SU-DHL-6 (cell line): ENCODE data around the gene PPT1.

Experiments
- H2AFZ ChIP-seq: fragments of 200-600 bp; sonication (generic); 2 replicates; pipeline ENCODE4 v1.6.1; 2014; ENCODE audit warnings: low read depth, mild to moderate bottlenecking, moderate library complexity, mixed read lengths, antibody characterized with exemption, low read length; ENCODE audit not compliant: severe bottlenecking
- H3F3A ChIP-seq: fragments of 200-600 bp; shearing (Covaris generic); 2 replicates; pipeline ENCODE4 v1.6.0; 2016; ENCODE audit warnings: antibody characterized with exemption, mild to moderate bottlenecking; ENCODE audit not compliant: insufficient read depth
- H3K27ac ChIP-seq: fragments of 200-600 bp; sonication (generic); 2 replicates; pipeline ENCODE4 v1.5.1; 2016; ENCODE audit warnings: low read depth, mild to moderate bottlenecking, low read length, moderate library complexity, mixed read lengths
- H3K27me3 ChIP-seq: fragments of 200-600 bp; sonication (generic), shearing (Covaris generic); 2 replicates; pipeline ENCODE4 v1.6.0; 2014; ENCODE audit warnings: mild to moderate bottlenecking, low read length
- H3K36me3 ChIP-seq: fragments of 200-600 bp; sonication (generic); 2 replicates; pipeline ENCODE4 v1.6.1; 2014; ENCODE audit warnings: mild to moderate bottlenecking, low read length, mixed read lengths
- H3K4me2 ChIP-seq: fragments of 300-600, 200-600 bp; shearing (Covaris generic), sonication (generic); 2 replicates; pipeline ENCODE4 v1.6.0; 2014; ENCODE audit warnings: low read length, low read depth, mild to moderate bottlenecking; ENCODE audit not compliant: poor library complexity, severe bottlenecking
- H3K4me3 ChIP-seq: fragments of 200-600 bp; sonication (generic); 2 replicates; pipeline ENCODE4 v1.5.1; 2014; ENCODE audit warnings: antibody characterized with exemption, low read length, mild to moderate bottlenecking, mixed read lengths; ENCODE audit not compliant: insufficient read depth, poor library complexity, severe bottlenecking
- H3K79me2 ChIP-seq: fragments of 200-600 bp; sonication (generic); 2 replicates; pipeline ENCODE4 v1.6.1; 2014; ENCODE audit warnings: mild to moderate bottlenecking, low read length, moderate library complexity; ENCODE audit not compliant: insufficient read depth
- H3K9ac ChIP-seq: fragments of 200-600 bp; sonication (generic); 2 replicates; pipeline ENCODE4 v1.7.0; 2014; ENCODE audit warnings: mild to moderate bottlenecking, low read length
- H3K9me2 ChIP-seq: fragments of 200-600 bp; sonication (generic); replicated peaks from 2 replicates; pipeline ENCODE4 v1.6.1; 2014; ENCODE audit warnings: low read length; ENCODE audit not compliant: insufficient read depth
- H3K9me3 ChIP-seq: fragments of 200-600 bp; sonication (generic); 2 replicates; pipeline ENCODE4 v1.6.1; 2014; ENCODE audit warnings: low read length, mixed read lengths; ENCODE audit not compliant: insufficient read depth
- H4K20me1 ChIP-seq: fragments of 200-600 bp; sonication (generic); 2 replicates; pipeline ENCODE4 v1.6.1; 2014; ENCODE audit warnings: low read depth, mild to moderate bottlenecking, antibody characterized with exemption, low read length, moderate library complexity, mixed read lengths
- CTCF ChIP-seq: fragments of 200-600 bp; sonication (generic); IDR thresholded peaks from one replicate; pipeline ENCODE4 v1.5.1; 2017; ENCODE audit warnings: antibody characterized with exemption, mild to moderate bottlenecking, low read length, moderate library complexity; ENCODE audit not compliant: insufficient read depth, poor library complexity, severe bottlenecking
- EZH2phosphoT487 ChIP-seq: fragments of 200-600 bp; sonication (generic), shearing (Covaris generic); conservative IDR thresholded peaks from 2 replicates; pipeline ENCODE4 v1.6.1; 2018; ENCODE audit warnings: mild to moderate bottlenecking, antibody characterized with exemption, low read length, moderate library complexity, mixed read lengths

Gene PPT1

GRCh38 chr1:40132383-40133311, 35.6 kb upstream of the PPT1 start:
- H3K27me3 ChIP-seq = no peaks in the 10 kb centered on the region
- no peak overlapping the region for H3K4me2 ChIP-seq
- no peak overlapping the region for H2AFZ ChIP-seq
- H3K9ac ChIP-seq = no peak overlapping the region
- H3F3A ChIP-seq = no peaks in the 10 kb centered on the region
- no peaks in the 10 kb centered on the region for H3K36me3 ChIP-seq
- H4K20me1 ChIP-seq = no peaks in the 10 kb centered on the region
- H3K27ac ChIP-seq = no peak overlapping the region
- no peaks in the 10 kb centered on the region for H3K9me3 ChIP-seq
- no peak for TF ChIP-seq CTCF
- no peak for TF ChIP-seq EZH2phosphoT487
- H3K9me2 ChIP-seq = no peaks in the 10 kb centered on the region
- H3K79me2 ChIP-seq = no peaks in the 10 kb centered on the region
- no peak overlapping the region for H3K4me3 ChIP-seq

GRCh38 chr1:40130892-40131291, 33.8 kb upstream of the PPT1 start:
- Histone ChIP-seq H3K4me2 (no peak overlapping the region), H3K27ac (no peak overlapping the region), H4K20me1 (no peaks in the 10 kb centered on the region), H3K9me2 (no peaks in the 10 kb centered on the region), H3K4me3 (no peak overlapping the region), H3K9ac (no peak overlapping the region), H3K9me3 (no peaks in the 10 kb centered on the region), H2AFZ (no peak overlapping the region), H3F3A (no peaks in the 10 kb centered on the region), H3K27me3 (no peaks in the 10 kb centered on the region), H3K79me2 (no peaks in the 10 kb centered on the region), H3K36me3 (no peaks in the 10 kb centered on the region)
- no peak for TF ChIP-seq CTCF
- no peak for TF ChIP-seq EZH2phosphoT487

GRCh38 chr1:40122855-40123254, 25.8 kb upstream of the PPT1 start:
- Histone ChIP-seq H3K27me3 (no peaks in the 10 kb centered on the region), H3K9me3 (no peaks in the 10 kb centered on the region), H3K27ac (no peak overlapping the region), H3F3A (no peaks in the 10 kb centered on the region), H2AFZ (no peak overlapping the region), H3K36me3 (no peaks in the 10 kb centered on the region), H3K79me2 (no peaks in the 10 kb centered on the region), H3K4me2 (no peak overlapping the region), H3K9me2 (no peaks in the 10 kb centered on the region), H4K20me1 (no peaks in the 10 kb centered on the region), H3K9ac (no peak overlapping the region), H3K4me3 (no peak overlapping the region)
- TF ChIP-seq CTCF = no peak
- TF ChIP-seq EZH2phosphoT487 = no peak
